HCT116 (cell line): ENCODE measurements around the gene ALDH3A2. TPM values are rescaled to one million over a fixed set of nuclear protein-coding genes. Genes with fewer than 3 reads are reported as not detected.

Experiments
- ATAC-seq: fragments of 200-7000 bp; cut with Tn5 transposase; 2 replicates; pipeline ENCODE4 v1.9.1; 2020; ENCODE audit warnings: mild to moderate bottlenecking, moderate library complexity
- BruUV-seq: library from RNA; stranded (reverse); fragments of 400-500 nt; replicated peaks from 2 replicates; lab custom pipeline; 2021; lab: Mats Ljungman, UMichigan
- CTCF ChIA-PET: fragments of 300-600 bp; sonication (Branson Sonifier 250); formaldehyde crosslinking; loops from one replicate; lab custom pipeline; 2021; ENCODE audit warnings: antibody characterized with exemption; lab: Charles Lee
- POLR2A ChIA-PET: fragments of 300-600, 350-600 bp; sonication (Branson Sonifier 250); formaldehyde crosslinking; loops from one replicate; lab custom pipeline; 2021; ENCODE audit warnings: antibody characterized with exemption; lab: Charles Lee
- RAD21 ChIA-PET, 2 experiments: fragments of 300-600 bp; sonication (Branson Sonifier 250); formaldehyde crosslinking; loops; one replicate each; lab custom pipeline; 2023; ENCODE audit warnings: low total read pairs in 2 of 2; ENCODE audit not compliant: uncharacterized antibody in 2 of 2, unreplicated experiment in 2 of 2, low non-redundant PET in 1 of 2; lab: Charles Lee
- DNase-seq: peaks from one replicate; pipeline ENCODE4 v3.0.0-alpha.2; 2010; ENCODE audit warnings: low read depth, low spot score
- H2AFZ ChIP-seq: fragments of 200-600 bp; shearing (Covaris generic), sonication (generic); 2 replicates; pipeline ENCODE4 v1.6.1; 2017; ENCODE audit warnings: low read depth, mixed run types, mixed read lengths, antibody characterized with exemption, low read length; ENCODE audit not compliant: poor library complexity, severe bottlenecking
- H3K27ac ChIP-seq: 2 replicates; pipeline ENCODE4 v1.5.1; 2012; ENCODE audit warnings: low read depth, low read length
- H3K27me3 ChIP-seq: fragments of 200-600 bp; sonication (generic); 2 replicates; pipeline ENCODE4 v1.6.1; 2016; ENCODE audit warnings: mixed run types, low read length, mixed read lengths; ENCODE audit not compliant: insufficient read depth
- H3K36me3 ChIP-seq, 2 experiments: fragments of 200-500 bp in 1 of 2; fragments of 200-600 bp in 1 of 2; sonication (Bioruptor generic) in 1 of 2; sonication (generic) in 1 of 2; 2 replicates each; pipeline versions ENCODE4 v1.5.1 to v1.6.1; 2014 to 2016; ENCODE audit warnings: low read length in 2 of 2, inconsistent platforms in 1 of 2, mixed read lengths in 1 of 2, mixed run types in 1 of 2; ENCODE audit not compliant: insufficient read depth in 2 of 2, control insufficient read depth in 1 of 2
- H3K4me1 ChIP-seq, 2 experiments: fragments of 200-600 bp in 1 of 2; sonication (generic) in 1 of 2; 2 replicates each; pipeline versions ENCODE4 v1.5.1 to v1.6.1; 2012 to 2017; ENCODE audit warnings: low read length in 2 of 2, inconsistent platforms in 1 of 2, mild to moderate bottlenecking in 1 of 2, mixed read lengths in 1 of 2, mixed run types in 1 of 2, moderate library complexity in 1 of 2; ENCODE audit not compliant: insufficient read depth in 2 of 2, control insufficient read depth in 1 of 2
- H3K4me2 ChIP-seq: fragments of 200-600 bp; sonication (generic); 2 replicates; pipeline ENCODE4 v1.6.1; 2017; ENCODE audit warnings: mixed run types, low read length, mixed read lengths
- H3K4me3 ChIP-seq, 2 experiments: fragments of 200-600 bp in 1 of 2; sonication (generic) in 1 of 2; replicated peaks in 1 of 2; 2 replicates each; pipeline ENCODE4 v1.5.1; 2011 to 2016; ENCODE audit warnings: low read length in 2 of 2, control low read depth in 1 of 2, low read depth in 1 of 2, mild to moderate bottlenecking in 1 of 2, mixed read lengths in 1 of 2, mixed run types in 1 of 2
- H3K79me2 ChIP-seq: fragments of 200-600 bp; sonication (generic); 2 replicates; pipeline ENCODE4 v1.6.1; 2017; ENCODE audit warnings: mild to moderate bottlenecking, mixed run types, low read length, moderate library complexity, mixed read lengths; ENCODE audit not compliant: insufficient read depth
- H3K9ac ChIP-seq: fragments of 200-600 bp; sonication (generic); 2 replicates; pipeline ENCODE4 v1.6.1; 2016; ENCODE audit warnings: low read length, mixed read lengths
- H3K9me2 ChIP-seq: fragments of 200-600 bp; sonication (generic), shearing (Covaris generic); 2 replicates; pipeline ENCODE4 v1.6.1; 2017; ENCODE audit warnings: mixed run types, mild to moderate bottlenecking, moderate library complexity; ENCODE audit not compliant: insufficient read depth
- H3K9me3 ChIP-seq, 2 experiments: fragments of 200-500 bp in 1 of 2; fragments of 200-600 bp in 1 of 2; sonication (Bioruptor generic) in 1 of 2; sonication (generic) in 1 of 2; 2 replicates each; pipeline ENCODE4 v1.6.1; 2014 to 2017; ENCODE audit warnings: low read length in 2 of 2, mixed read lengths in 2 of 2, inconsistent platforms in 1 of 2, low read depth in 1 of 2, mild to moderate bottlenecking in 1 of 2, mixed run types in 1 of 2, moderate library complexity in 1 of 2; ENCODE audit not compliant: control insufficient read depth in 1 of 2, insufficient read depth in 1 of 2
- H4K20me1 ChIP-seq: fragments of 200-600 bp; sonication (generic), shearing (Covaris generic); 2 replicates; pipeline ENCODE4 v1.6.1; 2017; ENCODE audit warnings: mixed run types, mild to moderate bottlenecking, moderate library complexity; ENCODE audit not compliant: insufficient read depth
- EGR1 ChIP-seq: IDR thresholded peaks from 2 replicates; pipeline ENCODE4 v1.6.1; 2012; ENCODE audit warnings: low read depth
- ELF1 ChIP-seq: IDR thresholded peaks from 2 replicates; pipeline ENCODE4 v1.6.1; 2012; ENCODE audit warnings: low read depth, borderline replicate concordance
- EZH2 ChIP-seq: fragments of 200-600 bp; sonication (generic); IDR thresholded peaks from 2 replicates; pipeline ENCODE4 v1.6.1; 2017; ENCODE audit warnings: antibody characterized with exemption, mixed run types
- RAD21 ChIP-seq: IDR thresholded peaks from 2 replicates; pipeline ENCODE4 v1.6.1; 2012; ENCODE audit warnings: low read depth, mild to moderate bottlenecking
- SP1 ChIP-seq: IDR thresholded peaks from 2 replicates; pipeline ENCODE4 v1.6.1; 2012; ENCODE audit warnings: low read depth
- ZFX ChIP-seq: fragments of 450-650 bp; IDR thresholded peaks from 2 replicates; pipeline ENCODE4 v1.6.1; 2017
- intact Hi-C: fragments of 100-400 bp; cut with micrococcal nuclease; formaldehyde crosslinking; loops from 2 replicates; pipeline ENCODE4 v1.10.0; 2022
- total RNA-seq: library from RNA; stranded (reverse); gene quantifications from one replicate; pipeline ENCODE4 v1.2.1, GENCODE V29; 2021; ENCODE audit not compliant: unreplicated experiment
- TF ChIP-seq, protein P1 (sequence below): IDR thresholded peaks from 2 replicates; pipeline ENCODE4 v1.6.1; 2011; ENCODE audit warnings: mild to moderate bottlenecking, low read length, moderate library complexity; ENCODE audit not compliant: insufficient replicate concordance; ENCODE audit errors: extremely low read depth
- TF ChIP-seq, protein P2 (sequence below): IDR thresholded peaks from 2 replicates; pipeline ENCODE4 v1.6.1; 2012

Gene ALDH3A2
- total RNA-seq, 1 experiment from 2014 or later = 86.8 TPM

DNA sequence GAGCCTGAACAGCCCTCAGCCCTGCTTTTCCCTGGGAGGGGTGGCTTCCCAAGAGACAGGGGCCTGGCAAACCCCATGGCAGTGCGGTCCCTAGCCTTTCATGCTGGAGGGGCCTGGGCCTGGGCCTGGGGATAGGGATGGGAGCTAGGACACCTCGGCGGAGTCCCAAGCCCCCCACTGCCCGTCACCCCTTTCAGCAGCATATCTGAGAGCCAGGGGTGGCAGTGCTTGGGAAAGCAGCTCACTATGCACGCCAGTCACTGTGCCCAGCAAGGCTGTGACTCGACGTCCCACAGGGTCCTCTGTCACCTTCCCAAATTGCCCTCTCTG is 68.4 kb downstream of the ALDH3A2 start:
- no peak overlapping the region for H2AFZ ChIP-seq
- no peak overlapping the region for H3K27ac ChIP-seq
- DNase-seq (no peak), ATAC-seq (no peak)
- TF ChIP-seq ZFX (no peak), SP1 (no peak), ELF1 (no peak), RAD21 (no peak), EGR1 (no peak), EZH2 (no peak)
- TF ChIP-seq, protein P1, sequence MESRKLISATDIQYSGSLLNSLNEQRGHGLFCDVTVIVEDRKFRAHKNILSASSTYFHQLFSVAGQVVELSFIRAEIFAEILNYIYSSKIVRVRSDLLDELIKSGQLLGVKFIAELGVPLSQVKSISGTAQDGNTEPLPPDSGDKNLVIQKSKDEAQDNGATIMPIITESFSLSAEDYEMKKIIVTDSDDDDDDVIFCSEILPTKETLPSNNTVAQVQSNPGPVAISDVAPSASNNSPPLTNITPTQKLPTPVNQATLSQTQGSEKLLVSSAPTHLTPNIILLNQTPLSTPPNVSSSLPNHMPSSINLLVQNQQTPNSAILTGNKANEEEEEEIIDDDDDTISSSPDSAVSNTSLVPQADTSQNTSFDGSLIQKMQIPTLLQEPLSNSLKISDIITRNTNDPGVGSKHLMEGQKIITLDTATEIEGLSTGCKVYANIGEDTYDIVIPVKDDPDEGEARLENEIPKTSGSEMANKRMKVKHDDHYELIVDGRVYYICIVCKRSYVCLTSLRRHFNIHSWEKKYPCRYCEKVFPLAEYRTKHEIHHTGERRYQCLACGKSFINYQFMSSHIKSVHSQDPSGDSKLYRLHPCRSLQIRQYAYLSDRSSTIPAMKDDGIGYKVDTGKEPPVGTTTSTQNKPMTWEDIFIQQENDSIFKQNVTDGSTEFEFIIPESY = no peak
- ChIA-PET CTCF (no interaction called here), POLR2A (no interaction called here), RAD21 (no interaction called here)
- intact Hi-C loops = no loop called here
- BruUV-seq = no TSS peak
- H3K79me2 ChIP-seq = no peaks in the 10 kb centered on the region
- no peaks in the 10 kb centered on the region for H3K36me3 ChIP-seq
- H3K9ac ChIP-seq = no peak overlapping the region
- no peak overlapping the region for H3K4me2 ChIP-seq
- H3K4me1 ChIP-seq = peaks cover 11 to 34% of the 10 kb centered on the region in 2 experiments; a peak in 3 of 4 replicates
- H3K27me3 ChIP-seq = no peaks in the 10 kb centered on the region
- no peaks in the 10 kb centered on the region for H3K9me2 ChIP-seq
- no peaks in the 10 kb centered on the region for H4K20me1 ChIP-seq
- no peak overlapping the region for H3K4me3 ChIP-seq
- H3K9me3 ChIP-seq = no peaks in the 10 kb centered on the region

DNA sequence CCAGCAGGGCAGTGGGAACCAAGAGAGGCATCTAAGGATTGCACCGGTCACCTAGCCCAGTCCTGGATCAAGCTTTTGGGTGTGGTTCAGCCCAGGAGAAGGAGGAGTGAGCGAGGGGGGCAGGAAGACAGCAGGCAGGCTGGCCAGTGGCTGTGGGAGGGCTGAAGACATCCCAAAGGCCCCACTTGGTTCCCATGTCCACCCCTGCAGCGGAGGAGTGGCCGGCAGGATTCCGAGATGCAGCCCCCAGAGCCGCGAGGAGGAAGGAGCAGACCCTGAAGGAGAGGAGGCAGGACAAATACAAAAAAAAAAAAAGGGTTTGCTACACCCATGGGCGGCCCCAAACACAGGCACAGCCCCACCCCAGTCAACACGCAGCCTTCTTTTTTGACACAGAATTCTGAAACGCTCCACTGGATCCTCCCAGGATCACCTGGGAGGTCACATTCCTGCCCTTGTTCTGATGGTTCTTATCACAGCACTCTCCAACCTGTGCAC is 68.9 kb downstream of the ALDH3A2 start:
- intact Hi-C loops = no loop called here
- no peaks in the 10 kb centered on the region for H3K27me3 ChIP-seq
- H3K4me3 ChIP-seq = no peak overlapping the region
- no peak overlapping the region for H3K27ac ChIP-seq
- no TSS peak for BruUV-seq
- ChIA-PET CTCF (no interaction called here), POLR2A (no interaction called here), RAD21 (no interaction called here)
- H2AFZ ChIP-seq = no peak overlapping the region
- no peaks in the 10 kb centered on the region for H3K9me2 ChIP-seq
- H3K79me2 ChIP-seq = no peaks in the 10 kb centered on the region
- no peak overlapping the region for H3K9ac ChIP-seq
- no peak overlapping the region for H3K4me2 ChIP-seq
- no peaks in the 10 kb centered on the region for H4K20me1 ChIP-seq
- no peaks in the 10 kb centered on the region for H3K9me3 ChIP-seq
- TF ChIP-seq, protein P2, sequence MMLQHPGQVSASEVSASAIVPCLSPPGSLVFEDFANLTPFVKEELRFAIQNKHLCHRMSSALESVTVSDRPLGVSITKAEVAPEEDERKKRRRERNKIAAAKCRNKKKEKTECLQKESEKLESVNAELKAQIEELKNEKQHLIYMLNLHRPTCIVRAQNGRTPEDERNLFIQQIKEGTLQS = no peak
- H3K36me3 ChIP-seq = no peaks in the 10 kb centered on the region
- ATAC-seq (no peak), DNase-seq (no peak)
- H3K4me1 ChIP-seq = peaks cover 11 to 34% of the 10 kb centered on the region in 2 experiments; a peak in 3 of 4 replicates
